ENCODE measurements around the gene NOL3.
A peak's percentile ranks its signal among the peaks of the same experiment; 100 is the strongest.

Gene NOL3

GRCh38 chr16:67215706-67216105 lies 45.4 kb downstream of the NOL3 start:
- Histone ChIP-seq H3K9me3 (no peaks in the 10 kb centered on the region), H3K27ac (no peak overlapping the region)
- intact Hi-C loops (cut with DNase I; ENCODE audit: low total_unique reads), result no loop called here

GRCh38 chr16:67216612-67217490 lies 46.5 kb downstream of the NOL3 start:
- Histone ChIP-seq H3K4me3 (no peak overlapping the region), H3K27me3 (no peaks in the 10 kb centered on the region), H3K36me3 (peaks cover 0 to 34% (median 0%) of the 10 kb centered on the region in 3 donors), H3K4me1 (no peaks in the 10 kb centered on the region), H3K9me3 (no peaks in the 10 kb centered on the region), H3K27ac (no peak overlapping the region)
- peak; percentile 72 to 74 for DNase-seq
- no peak for TF ChIP-seq CTCF (IDR thresholded peaks at IDR 0.05)
- intact Hi-C loops (cut with DNase I; ENCODE audit: low total_unique reads), result no loop called here

More at GRCh38 chr16:67215706-67216105, 45.4 kb downstream of the NOL3 start:
- no peak overlapping the region for H3K4me3 ChIP-seq
- no peaks in the 10 kb centered on the region for H3K27me3 ChIP-seq
- no peak for TF ChIP-seq CTCF (IDR thresholded peaks at IDR 0.05)
- H3K4me1 ChIP-seq, result no peaks in the 10 kb centered on the region
- DNase-seq, result no peak
- peaks cover 0 to 45% (median 0%) of the 10 kb centered on the region in 3 donors for H3K36me3 ChIP-seq

GRCh38 chr16:67223992-67224391 lies 53.7 kb downstream of the NOL3 start:
- TF ChIP-seq CTCF (IDR thresholded peaks at IDR 0.05), result no peak
- no peaks in the 10 kb centered on the region for H3K9me3 ChIP-seq
- DNase-seq, result no peak
- H3K27me3 ChIP-seq, result no peaks in the 10 kb centered on the region
- intact Hi-C loops (cut with DNase I; ENCODE audit: low total_unique reads), result no loop called here
- peaks cover 0 to 26% (median 16%) of the 10 kb centered on the region in 4 donors for H3K4me1 ChIP-seq
- H3K36me3 ChIP-seq, result peaks cover 8 to 10% (median 9%) of the 10 kb centered on the region in 3 donors
- no peak overlapping the region for H3K27ac ChIP-seq
- H3K4me3 ChIP-seq, result no peak overlapping the region

Data from tibial artery (tissue), 4 donors.